Measurements from ENCODE around the gene LPIN3.

LPIN3 gene

GRCh38 chr20:41350408-41350962 is 9.9 kb downstream of the LPIN3 start:
- no peak for DNase-seq

GRCh38 chr20:41352106-41352505 is 11.5 kb downstream of the LPIN3 start:
- no peak for DNase-seq

- DNase-seq: no peak
These were observed 12.0 kb downstream of the LPIN3 start for GRCh38 chr20:41352666-41353065.

DNA sequence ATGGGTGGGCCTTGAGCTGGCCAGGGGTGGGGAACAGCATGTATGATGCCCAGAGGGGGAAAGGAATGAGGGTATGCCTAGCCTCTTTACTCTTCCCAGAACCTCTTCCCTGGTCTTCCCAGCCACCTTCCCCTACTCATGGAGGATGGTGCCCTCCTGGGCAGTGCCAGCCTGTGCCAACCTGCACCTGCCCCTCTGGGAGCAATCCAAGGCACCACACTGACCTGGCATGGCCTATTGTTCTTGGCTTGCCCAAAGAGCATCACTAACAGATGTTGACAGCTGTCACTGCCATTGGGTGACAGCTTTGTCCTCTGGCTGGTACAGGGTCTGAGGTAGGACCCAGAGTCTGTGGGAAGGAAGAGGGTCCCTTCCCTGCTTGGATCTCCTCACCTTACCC is 12.9 kb downstream of the LPIN3 start:
- DNase-seq: no peak

GRCh38 chr20:41355192-41355591 is 14.6 kb downstream of the LPIN3 start:
- DNase-seq: no peak

- no peak for DNase-seq
These were observed 15.1 kb downstream of the LPIN3 start for GRCh38 chr20:41355598-41356203.

GRCh38 chr20:41356951-41357350 is 16.3 kb downstream of the LPIN3 start:
- DNase-seq: no peak

- no peak for DNase-seq
These were observed 17.0 kb downstream of the LPIN3 start for GRCh38 chr20:41357424-41358163.

DNA sequence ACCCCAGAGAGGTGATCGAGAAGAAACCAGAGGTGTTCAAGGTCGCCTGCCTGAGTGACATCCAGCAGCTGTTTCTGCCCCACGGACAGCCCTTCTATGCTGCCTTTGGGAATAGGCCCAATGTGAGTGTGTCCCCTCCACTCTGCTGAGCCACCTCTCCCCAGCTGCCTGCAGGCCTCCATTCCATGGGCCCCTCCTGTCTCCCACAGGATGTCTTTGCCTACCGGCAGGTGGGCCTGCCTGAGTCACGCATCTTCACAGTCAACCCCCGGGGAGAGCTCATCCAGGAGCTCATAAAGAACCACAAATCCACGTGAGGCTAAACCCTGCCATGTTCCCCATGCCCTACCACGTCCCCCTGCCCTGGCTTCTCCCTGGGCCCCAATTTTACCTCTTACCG is 17.6 kb downstream of the LPIN3 start:
- no peak for DNase-seq

- no peak for DNase-seq
These were observed 18.1 kb downstream of the LPIN3 start for GRCh38 chr20:41358717-41359116.

DNA sequence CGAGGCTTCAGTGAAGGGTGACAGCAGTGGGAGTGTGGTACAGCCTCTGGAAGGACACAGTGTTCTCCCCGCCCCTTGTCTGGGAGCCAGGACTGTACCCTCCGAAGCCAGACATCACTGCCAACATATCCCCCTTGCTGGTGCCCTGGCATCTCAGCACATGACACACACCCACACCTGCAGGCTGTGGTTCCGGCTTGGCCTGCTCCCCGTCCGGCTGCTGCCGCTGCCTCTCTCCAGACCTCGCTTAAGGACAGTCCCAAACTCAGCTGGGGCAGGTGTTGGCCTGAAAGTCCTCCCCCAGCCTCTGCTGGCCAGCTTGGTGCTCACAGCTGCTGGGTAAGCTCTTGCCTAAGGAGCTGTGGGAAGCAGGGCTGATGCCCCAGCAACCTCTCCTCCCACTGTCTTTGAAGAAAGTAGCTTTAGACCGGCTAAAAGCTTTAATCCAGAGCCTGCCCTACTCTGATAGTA is 19.0 kb downstream of the LPIN3 start:
- DNase-seq: no peak

DNA sequence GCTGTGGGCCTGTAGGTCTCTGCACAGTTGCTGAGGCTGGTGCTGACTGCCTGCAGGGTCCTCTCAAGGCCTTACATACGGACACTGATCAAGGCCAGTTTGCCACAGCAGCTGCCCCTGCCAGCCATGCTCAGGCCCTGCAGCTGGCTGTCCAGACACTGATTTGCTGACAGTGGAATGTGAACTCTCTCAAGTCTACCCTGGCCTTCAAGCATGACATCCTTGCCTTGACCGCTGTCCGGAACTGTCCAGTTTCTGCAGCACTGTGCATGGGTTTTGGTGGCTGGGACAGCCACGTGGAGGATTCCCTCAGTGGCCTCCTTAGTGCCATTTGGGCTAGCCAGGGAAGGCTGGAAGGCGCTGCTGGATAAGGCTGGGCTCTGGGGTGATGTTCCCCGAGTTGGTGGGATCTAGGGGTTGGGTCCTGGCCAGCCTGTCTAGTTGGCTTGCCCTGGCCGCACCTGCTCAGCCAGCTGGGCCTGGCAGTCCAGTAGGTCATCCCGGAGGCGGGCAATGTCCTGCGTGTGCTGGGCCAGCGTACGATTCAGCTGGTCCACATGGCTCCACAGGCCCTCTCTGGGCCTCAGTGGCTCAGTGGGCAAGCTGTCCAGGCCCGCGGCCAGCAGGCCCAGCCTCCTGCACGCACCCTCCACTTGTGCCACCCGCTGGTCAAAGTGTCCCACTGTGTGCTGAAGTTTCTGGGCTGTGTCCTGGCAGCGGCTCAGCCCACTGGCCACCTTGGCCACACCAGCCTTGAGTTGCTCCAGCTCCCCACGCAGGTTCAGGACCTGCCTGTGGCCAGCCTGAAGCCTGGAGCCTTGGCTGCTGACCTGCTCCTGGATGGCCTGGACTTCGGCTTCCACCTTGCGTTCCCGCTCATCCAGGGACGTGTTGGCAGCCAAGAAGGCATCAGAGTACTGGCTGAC is 20.5 kb downstream of the LPIN3 start:
- DNase-seq: no peak

DNA sequence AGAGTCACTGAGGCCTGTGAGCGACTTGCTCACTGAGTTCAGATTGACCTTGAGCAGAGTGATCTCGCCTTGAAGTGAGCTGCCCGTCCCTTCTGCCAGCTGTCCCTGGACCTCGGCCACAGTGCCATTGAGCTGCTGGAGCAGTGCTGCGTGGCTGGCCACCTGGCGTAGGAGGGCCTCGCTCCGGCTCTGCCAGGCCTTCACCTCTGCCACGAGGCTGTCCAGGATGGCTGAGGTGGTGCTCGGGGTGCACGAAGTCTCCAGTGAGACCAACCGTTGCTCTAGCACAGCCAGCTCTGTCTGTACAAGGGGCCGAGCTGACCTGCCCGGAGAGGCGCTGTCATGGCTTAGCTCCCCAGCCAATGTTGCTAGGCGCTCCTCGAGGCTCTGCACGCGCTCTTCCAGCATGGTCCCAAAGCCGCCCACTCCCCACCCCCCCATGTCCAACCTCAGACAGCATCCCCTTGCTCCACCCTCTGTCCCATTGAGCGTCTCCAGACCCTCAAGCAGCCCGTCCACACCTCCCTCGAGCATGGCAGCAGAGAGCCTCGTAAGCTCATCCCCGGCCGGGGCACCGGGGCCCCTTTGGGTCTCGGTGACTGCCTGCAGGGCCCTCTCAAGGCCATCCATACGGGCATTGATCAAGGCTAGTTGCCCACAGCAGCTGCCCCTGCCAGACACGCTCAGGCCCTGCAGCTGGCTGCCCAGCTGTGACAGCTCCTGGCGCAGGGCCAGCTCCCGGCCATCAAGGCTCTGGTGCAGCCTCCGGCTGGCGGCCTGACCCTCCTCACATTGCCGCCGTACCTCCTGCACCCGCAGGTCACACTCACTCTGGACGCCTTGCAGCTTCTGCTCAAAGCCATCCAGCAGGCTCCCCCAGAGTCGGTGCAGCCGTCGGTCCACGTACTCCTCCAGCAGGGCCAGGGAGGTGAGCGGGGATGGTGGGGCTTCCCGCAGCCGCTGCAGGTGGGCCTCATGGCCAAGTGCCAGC is 21.4 kb downstream of the LPIN3 start:
- DNase-seq: no peak

GRCh38 chr20:41362748-41363140 is 22.1 kb downstream of the LPIN3 start:
- DNase-seq: no peak

DNA sequence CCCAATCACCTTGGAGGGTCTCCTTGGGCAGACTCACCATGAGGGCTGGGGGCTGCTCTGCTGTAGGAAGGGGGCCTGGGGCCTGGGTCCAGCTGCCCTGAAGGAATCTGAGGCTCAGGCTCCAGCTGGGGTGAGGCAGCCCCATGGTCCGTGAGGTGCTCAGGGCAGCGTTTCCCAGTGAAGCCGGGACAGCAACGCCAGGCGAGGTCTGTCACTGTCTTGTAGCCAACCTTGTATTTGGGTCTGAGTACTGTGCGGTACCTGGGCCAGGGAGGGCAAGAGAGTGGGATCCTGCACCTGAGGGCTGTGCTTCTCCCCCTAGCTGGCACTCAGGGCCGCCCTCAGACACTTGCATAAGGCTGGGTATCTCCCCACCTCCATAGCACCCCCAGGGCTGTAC is 23.0 kb downstream of the LPIN3 start:
- DNase-seq: no peak

GRCh38 chr20:41364236-41364855 is 23.7 kb downstream of the LPIN3 start:
- no peak for DNase-seq

- DNase-seq: no peak
These were observed 24.5 kb downstream of the LPIN3 start for GRCh38 chr20:41364967-41365765.

DNA sequence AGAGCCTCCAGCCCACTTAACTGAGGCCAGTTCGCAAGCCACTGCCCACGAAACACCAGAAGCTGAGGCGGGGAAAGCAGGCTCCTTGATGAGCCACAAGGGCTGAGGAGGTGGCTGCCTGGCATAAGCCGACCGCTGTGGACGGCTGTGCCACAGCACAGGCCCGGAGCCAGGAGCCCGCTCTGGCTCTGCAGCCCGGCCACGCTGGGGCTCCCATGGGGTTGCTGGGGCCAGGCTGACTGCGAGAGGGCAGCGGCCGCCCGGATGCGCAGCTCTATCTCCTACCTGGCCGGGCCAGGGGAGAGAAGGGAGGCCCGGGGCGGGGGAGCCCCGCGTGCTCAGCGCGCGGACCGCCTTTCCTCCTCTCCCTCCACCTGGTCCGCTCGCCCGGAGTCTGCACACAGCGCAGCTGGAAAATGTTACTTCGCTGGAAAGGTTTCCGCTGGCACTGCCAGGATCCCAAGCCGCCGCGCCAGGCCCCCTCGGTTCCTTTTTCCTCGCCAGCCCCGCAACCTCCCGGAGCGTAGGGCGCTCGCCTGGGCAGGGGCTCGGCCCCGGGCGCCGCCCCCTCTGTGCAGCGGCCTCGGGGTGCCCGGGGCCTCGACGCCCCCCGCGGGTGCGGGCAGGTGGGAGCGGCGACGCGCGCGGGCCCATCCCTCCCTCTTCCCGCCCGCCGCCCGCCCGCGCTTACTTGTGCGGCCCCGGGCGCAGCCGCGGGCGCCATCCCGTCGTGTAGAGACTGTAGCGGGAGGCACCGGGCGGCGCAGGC is 25.3 kb downstream of the LPIN3 start:
- no peak for DNase-seq

- no peak for DNase-seq
These were observed 26.1 kb downstream of the LPIN3 start, which contains the start of gene EMILIN3 for GRCh38 chr20:41366546-41367392. TSS of gene EMILIN3 (minus strand) at chr20:41366818. CDS start at chr20:41366634, 184 bp downstream.
